NCI-H2227 treated with DMSO at 0.1 percent for 48 hours (cell line): ENCODE measurements around the gene GAREM1.

Source experiments
- DNase-seq: peaks from one replicate; lab custom pipeline; 2025; lab: John Stamatoyannopoulos, UW

Gene GAREM1

GRCh38 chr18:32459361-32460101, 11.2 kb downstream of the GAREM1 start:
- DNase-seq: no peak

- DNase-seq: no peak
Measured at GRCh38 chr18:32455361-32455760, 15.3 kb downstream of the GAREM1 start.

GRCh38 chr18:32454593-32454992, 16.1 kb downstream of the GAREM1 start:
- no peak for DNase-seq

GRCh38 chr18:32450874-32451273, 19.8 kb downstream of the GAREM1 start:
- no peak for DNase-seq

GRCh38 chr18:32450026-32450691, 20.5 kb downstream of the GAREM1 start:
- DNase-seq: no peak

- DNase-seq: no peak
Measured at GRCh38 chr18:32446780-32447179, 23.9 kb downstream of the GAREM1 start.

- no peak for DNase-seq
Measured at GRCh38 chr18:32445846-32446245, 24.8 kb downstream of the GAREM1 start.

GRCh38 chr18:32443706-32444215, 26.9 kb downstream of the GAREM1 start:
- DNase-seq: no peak

GRCh38 chr18:32443033-32443705, 27.5 kb downstream of the GAREM1 start:
- no peak for DNase-seq

- no peak for DNase-seq
Measured at GRCh38 chr18:32442575-32442974, 28.1 kb downstream of the GAREM1 start.

- DNase-seq: no peak
Measured at GRCh38 chr18:32441533-32441932, 29.1 kb downstream of the GAREM1 start.

GRCh38 chr18:32440518-32440917, 30.2 kb downstream of the GAREM1 start:
- no peak for DNase-seq

- peak; percentile 14 for DNase-seq
Measured at GRCh38 chr18:32439802-32440201, 30.9 kb downstream of the GAREM1 start.

- DNase-seq: no peak
Measured at GRCh38 chr18:32439241-32439640, 31.4 kb downstream of the GAREM1 start.

- peak; percentile 10 for DNase-seq
Measured at GRCh38 chr18:32438173-32438572, 32.5 kb downstream of the GAREM1 start.

- no peak for DNase-seq
Measured at GRCh38 chr18:32437100-32437834, 33.4 kb downstream of the GAREM1 start.

- no peak for DNase-seq
Measured at GRCh38 chr18:32435631-32436500, 34.8 kb downstream of the GAREM1 start.

GRCh38 chr18:32431753-32432152, 38.9 kb downstream of the GAREM1 start:
- DNase-seq: no peak

GRCh38 chr18:32429402-32429801, 41.3 kb downstream of the GAREM1 start:
- DNase-seq: no peak

GRCh38 chr18:32427084-32427900, 43.4 kb downstream of the GAREM1 start:
- no peak for DNase-seq
